Thoracic aorta (tissue), 2 donors: ENCODE data around the gene PRKAR2A. TPM values are rescaled to one million over a fixed set of nuclear protein-coding genes. Genes with fewer than 3 reads are reported as not detected.
"Not testable (repeated sequence)": the region's sequence is repeated elsewhere in the genome, so short reads cannot be mapped to it uniquely, and the experiment has no call there.

Experiments used
- ATAC-seq: fragments of 150-250 bp; one replicate; pipeline ENCODE4 v1.8.0; 2017; ENCODE audit warnings: low read depth; ENCODE audit not compliant: insufficient number of reproducible peaks, low FRiP score
- DNase-seq: peaks from one replicate; pipeline ENCODE4 v3.0.0-alpha.2; 2020; ENCODE audit warnings: low spot score
- H3K27ac ChIP-seq, 2 donors: fragments of 200-600 bp; sonication (generic); 1 replicate in 1 of 2; 2 replicates in 1 of 2; pipeline ENCODE4 v1.5.1; 2016; ENCODE audit warnings: mild to moderate bottlenecking in 2 of 2, moderate library complexity in 2 of 2
- H3K27me3 ChIP-seq: fragments of 200-600 bp; sonication (generic); replicated peaks from 2 replicates; pipeline ENCODE4 v1.6.0; 2016; ENCODE audit warnings: mild to moderate bottlenecking; ENCODE audit not compliant: insufficient read depth
- H3K36me3 ChIP-seq: fragments of 200-600 bp; sonication (generic); one replicate; pipeline ENCODE4 v1.5.1; 2016
- H3K4me1 ChIP-seq, 2 donors: fragments of 200-600 bp; sonication (generic); 1 replicate in 1 of 2; 2 replicates in 1 of 2; pipeline versions ENCODE4 v1.5.1 to v1.6.0; 2016; ENCODE audit warnings: low read depth in 2 of 2, mild to moderate bottlenecking in 1 of 2; ENCODE audit not compliant: control insufficient read depth in 1 of 2
- H3K4me3 ChIP-seq: fragments of 200-600 bp; sonication (generic); 2 replicates; pipeline ENCODE4 v1.5.1; 2016; ENCODE audit warnings: mild to moderate bottlenecking
- H3K9me3 ChIP-seq: fragments of 200-600 bp; sonication (generic); 2 replicates; pipeline ENCODE4 v1.5.1; 2016
- total RNA-seq, 2 donors: library from RNA; depleted of rRNA; stranded (reverse); fragments of >200 nt; gene quantifications; one replicate each; pipeline versions ENCODE4 v1.1.0 to v1.2.3, GENCODE V29; 2016
- TF ChIP-seq, protein P1 (sequence below): fragments of 200-600 bp; sonication (generic); IDR thresholded peaks from one replicate; pipeline ENCODE4 v1.5.1; 2019; ENCODE audit warnings: antibody characterized with exemption

The PRKAR2A gene
- total RNA-seq, 2 donors from 2014 or later, result 66.4 to 69.5 TPM

- Histone ChIP-seq H3K9me3 (no peaks in the 10 kb centered on the region), H3K4me1 (no peaks in the 10 kb centered on the region), H3K36me3 (no peaks in the 10 kb centered on the region), H3K27me3 (no peaks in the 10 kb centered on the region), H3K27ac (no peak overlapping the region), H3K4me3 (no peak overlapping the region)
- DNase-seq (no peak), ATAC-seq (no peak)
- TF ChIP-seq, protein P1, sequence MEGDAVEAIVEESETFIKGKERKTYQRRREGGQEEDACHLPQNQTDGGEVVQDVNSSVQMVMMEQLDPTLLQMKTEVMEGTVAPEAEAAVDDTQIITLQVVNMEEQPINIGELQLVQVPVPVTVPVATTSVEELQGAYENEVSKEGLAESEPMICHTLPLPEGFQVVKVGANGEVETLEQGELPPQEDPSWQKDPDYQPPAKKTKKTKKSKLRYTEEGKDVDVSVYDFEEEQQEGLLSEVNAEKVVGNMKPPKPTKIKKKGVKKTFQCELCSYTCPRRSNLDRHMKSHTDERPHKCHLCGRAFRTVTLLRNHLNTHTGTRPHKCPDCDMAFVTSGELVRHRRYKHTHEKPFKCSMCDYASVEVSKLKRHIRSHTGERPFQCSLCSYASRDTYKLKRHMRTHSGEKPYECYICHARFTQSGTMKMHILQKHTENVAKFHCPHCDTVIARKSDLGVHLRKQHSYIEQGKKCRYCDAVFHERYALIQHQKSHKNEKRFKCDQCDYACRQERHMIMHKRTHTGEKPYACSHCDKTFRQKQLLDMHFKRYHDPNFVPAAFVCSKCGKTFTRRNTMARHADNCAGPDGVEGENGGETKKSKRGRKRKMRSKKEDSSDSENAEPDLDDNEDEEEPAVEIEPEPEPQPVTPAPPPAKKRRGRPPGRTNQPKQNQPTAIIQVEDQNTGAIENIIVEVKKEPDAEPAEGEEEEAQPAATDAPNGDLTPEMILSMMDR, result no peak
Measured at GRCh38 chr3:48723725-48724124, 123.9 kb downstream of the PRKAR2A start.

DNA sequence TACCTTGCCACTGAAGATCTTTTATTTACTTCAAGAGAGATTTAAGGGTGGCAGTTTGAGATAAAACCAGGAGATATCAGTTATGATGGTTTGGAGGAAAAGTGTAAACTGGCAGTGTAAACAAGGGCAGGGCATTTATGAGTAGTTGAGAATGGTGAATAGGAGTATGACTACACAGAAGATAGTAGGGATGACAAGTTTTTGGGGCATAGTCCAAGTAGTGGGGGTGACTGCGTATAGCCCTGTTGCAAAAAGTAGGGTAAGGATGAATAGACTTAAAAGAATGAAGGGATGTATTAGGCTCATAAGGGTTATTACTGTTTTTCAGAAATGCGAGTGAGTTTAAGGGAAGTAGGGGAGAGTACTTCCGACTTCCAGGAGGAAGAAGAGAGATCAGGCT lies 124.4 kb downstream of the PRKAR2A start:
- not testable (repeated sequence) for ATAC-seq, H3K27ac ChIP-seq, H3K4me1 ChIP-seq, H3K36me3 ChIP-seq, H3K4me3 ChIP-seq, H3K9me3 ChIP-seq, DNase-seq, H3K27me3 ChIP-seq

- DNase-seq (peak; percentile 95), ATAC-seq (peak; percentile 98)
- no peaks in the 10 kb centered on the region for H3K9me3 ChIP-seq
- H3K4me1 ChIP-seq, result peaks cover 12 to 36% of the 10 kb centered on the region in 2 donors
- H3K27ac ChIP-seq, result peak within 1 kb of the TSS; percentile 37 to 74
- H3K4me3 ChIP-seq, result peak within 1 kb of the TSS; percentile 87
- no peaks in the 10 kb centered on the region for H3K36me3 ChIP-seq
- no peaks in the 10 kb centered on the region for H3K27me3 ChIP-seq
- TF ChIP-seq, protein P1, result no peak
Measured at GRCh38 chr3:48716982-48717746, 130.5 kb downstream of the PRKAR2A start, which contains the start of gene IP6K2. Gene IP6K2, minus strand, starts transcription at chr3:48717221. Its CDS starts 21,930 bp downstream, at chr3:48695291.

- Histone ChIP-seq H3K4me1 (peaks cover 16 to 41% of the 10 kb centered on the region in 2 donors), H3K27me3 (no peaks in the 10 kb centered on the region), H3K27ac (peak overlapping the region; percentile 18 to 74), H3K9me3 (no peaks in the 10 kb centered on the region), H3K36me3 (no peaks in the 10 kb centered on the region), H3K4me3 (peak overlapping the region; percentile 87)
- ATAC-seq, result no peak
- TF ChIP-seq, protein P1, result no peak
- no peak for DNase-seq
Measured at GRCh38 chr3:48716508-48716981, 131.1 kb downstream of the PRKAR2A start.

GRCh38 chr3:48715174-48715800 lies 132.4 kb downstream of the PRKAR2A start:
- TF ChIP-seq, protein P1, result no peak
- Histone ChIP-seq H3K9me3 (no peaks in the 10 kb centered on the region), H3K4me3 (peak overlapping the region; percentile 87), H3K27me3 (no peaks in the 10 kb centered on the region), H3K27ac (no peak overlapping the region), H3K4me1 (peaks cover 16 to 45% of the 10 kb centered on the region in 2 donors), H3K36me3 (peaks cover 9% of the 10 kb centered on the region)
- DNase-seq (no peak), ATAC-seq (no peak)
